Measurements from ENCODE around the gene NID2. TPM values are rescaled to one million over a fixed set of nuclear protein-coding genes. Genes with fewer than 3 reads are reported as not detected.
A peak's percentile ranks its signal among the peaks of the same experiment; 100 is the strongest.

The NID2 gene
- total and polyA plus RNA-seq, 10 donors = 0.33 to 10.8 (median 3.4) TPM

DNA sequence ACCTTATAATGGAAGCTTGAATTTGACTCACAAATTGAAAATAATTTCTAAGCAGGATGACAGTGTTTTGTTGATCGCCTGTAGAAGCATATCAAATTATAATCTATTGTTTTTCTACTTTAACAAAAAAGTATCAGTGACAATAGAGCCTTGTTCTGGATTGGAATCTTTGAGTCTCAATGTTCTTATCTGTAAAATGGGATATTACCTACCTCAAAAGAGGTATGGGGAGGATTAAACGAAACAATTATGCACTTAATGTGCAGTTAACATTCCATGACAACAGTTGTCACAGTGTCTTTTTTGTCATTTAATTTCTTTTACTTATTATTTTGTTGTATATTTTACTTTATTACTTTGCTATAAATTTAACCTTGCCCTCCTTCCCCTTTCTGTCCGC lies 78.4 kb downstream of the NID2 start:
- Histone ChIP-seq H3K9me3 (no peaks in the 10 kb centered on the region), H3K36me3 (peaks cover 0 to 44% (median 33%) of the 10 kb centered on the region in 6 donors), H3K27me3 (replicated peaks in 1 of 7) (no peaks in the 10 kb centered on the region), H3K4me1 (peaks cover 18 to 64% (median 45%) of the 10 kb centered on the region in 6 donors), H3K27ac (peak overlapping the region in 3 of 8 donors; percentile 91 to 93 (median 93)), H3K4me3 (peak overlapping the region in 7 of 8 donors; percentile 85 to 93 (median 89))
- 71 to 84% (median 77%) methylated on average over 3 of the region's 3 CpGs for WGBS, 5 donors
- no peak for DNase-seq
- TF ChIP-seq, protein P1, sequence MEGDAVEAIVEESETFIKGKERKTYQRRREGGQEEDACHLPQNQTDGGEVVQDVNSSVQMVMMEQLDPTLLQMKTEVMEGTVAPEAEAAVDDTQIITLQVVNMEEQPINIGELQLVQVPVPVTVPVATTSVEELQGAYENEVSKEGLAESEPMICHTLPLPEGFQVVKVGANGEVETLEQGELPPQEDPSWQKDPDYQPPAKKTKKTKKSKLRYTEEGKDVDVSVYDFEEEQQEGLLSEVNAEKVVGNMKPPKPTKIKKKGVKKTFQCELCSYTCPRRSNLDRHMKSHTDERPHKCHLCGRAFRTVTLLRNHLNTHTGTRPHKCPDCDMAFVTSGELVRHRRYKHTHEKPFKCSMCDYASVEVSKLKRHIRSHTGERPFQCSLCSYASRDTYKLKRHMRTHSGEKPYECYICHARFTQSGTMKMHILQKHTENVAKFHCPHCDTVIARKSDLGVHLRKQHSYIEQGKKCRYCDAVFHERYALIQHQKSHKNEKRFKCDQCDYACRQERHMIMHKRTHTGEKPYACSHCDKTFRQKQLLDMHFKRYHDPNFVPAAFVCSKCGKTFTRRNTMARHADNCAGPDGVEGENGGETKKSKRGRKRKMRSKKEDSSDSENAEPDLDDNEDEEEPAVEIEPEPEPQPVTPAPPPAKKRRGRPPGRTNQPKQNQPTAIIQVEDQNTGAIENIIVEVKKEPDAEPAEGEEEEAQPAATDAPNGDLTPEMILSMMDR (IDR thresholded peaks at IDR 0.05 in 8 of 11, conservative IDR thresholded peaks at IDR 0.05 in 3 of 11) = no peak
- no peak for TF ChIP-seq POLR2AphosphoS5 (IDR thresholded peaks at IDR 0.05)
- no peak for TF ChIP-seq POLR2A (IDR thresholded peaks at IDR 0.05)
- intact Hi-C loops (cut with DNase I; ENCODE audit: low total_unique reads) = loop anchor here (10.0 kb wide), 1 partner anchor 484 kb away; no protein-coding TSS in a partner anchor

DNA sequence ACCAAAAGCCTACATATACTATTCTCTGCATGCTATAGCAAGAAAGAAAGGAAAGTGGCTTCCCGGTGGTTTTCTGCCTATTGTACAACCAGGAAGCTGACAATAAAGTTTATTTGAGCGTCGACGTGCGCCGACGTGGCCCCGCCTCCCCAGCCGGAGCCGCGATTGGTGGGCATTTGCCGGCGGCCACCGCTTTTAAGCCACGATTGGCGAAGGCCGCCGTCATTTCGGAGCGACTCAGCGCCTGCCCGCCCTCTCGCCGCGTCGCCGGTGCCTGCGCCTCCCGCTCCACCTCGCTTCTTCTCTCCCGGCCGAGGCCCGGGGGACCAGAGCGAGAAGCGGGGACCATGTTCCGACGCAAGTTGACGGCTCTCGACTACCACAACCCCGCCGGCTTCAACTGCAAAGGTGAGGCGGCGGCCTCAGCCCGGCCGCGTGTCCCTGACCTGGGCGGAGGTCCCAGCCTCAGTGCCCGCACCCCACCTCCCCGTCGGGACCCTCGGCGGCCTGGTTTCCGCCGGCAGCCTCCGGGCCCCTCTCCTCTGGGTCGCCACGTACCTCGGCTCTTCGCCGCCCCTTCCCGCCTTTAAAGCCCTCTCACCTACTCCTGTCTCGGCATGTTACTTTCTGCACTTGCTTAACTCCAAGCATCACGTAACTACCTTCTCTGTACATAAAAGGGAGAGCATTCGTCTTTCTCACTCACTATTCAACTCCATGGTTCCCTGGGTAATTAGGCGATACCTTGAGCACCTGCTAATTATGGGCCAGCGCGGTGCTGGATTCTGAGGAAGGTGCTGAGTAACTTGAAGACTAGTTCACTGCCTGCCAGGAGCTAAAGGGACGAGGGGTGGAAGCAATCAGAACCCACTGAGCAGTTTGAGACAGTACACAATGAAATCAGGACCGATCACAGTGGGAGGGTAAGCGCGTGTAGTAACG lies 79.3 kb downstream of the NID2 start, which contains the start of gene RTRAF:
Gene RTRAF (plus strand): TSS at position 254 of the 942 bp plus-strand sequence. CDS start 94 bp downstream, at position 348.
- Histone ChIP-seq H3K4me3 (peak within 1 kb of the TSS; percentile 84 to 93 (median 89)), H3K27me3 (replicated peaks in 1 of 7) (no peaks in the 10 kb centered on the region), H3K27ac (peak within 1 kb of the TSS; percentile 69 to 94 (median 90)), H3K36me3 (peaks cover 0 to 35% (median 27%) of the 10 kb centered on the region in 6 donors), H3K4me1 (peaks cover 18 to 58% (median 45%) of the 10 kb centered on the region in 6 donors), H3K9me3 (no peaks in the 10 kb centered on the region)
- TF ChIP-seq POLR2A (IDR thresholded peaks at IDR 0.05) (peak; percentile 21 to 77 (median 47)), POLR2AphosphoS5 (IDR thresholded peaks at IDR 0.05) (peak; percentile 95 to 97 (median 97))
- TF ChIP-seq, protein P1 (IDR thresholded peaks at IDR 0.05 in 8 of 11, conservative IDR thresholded peaks at IDR 0.05 in 3 of 11) = peak in 3 of 11 experiments; percentile 17 to 40 (median 28)
- DNase-seq = peak; percentile 99
- intact Hi-C loops (cut with DNase I; ENCODE audit: low total_unique reads) = loop anchor here (10.0 kb wide), 1 partner anchor 485 kb away; no protein-coding TSS in a partner anchor
- 0 to 1% (median 0%) methylated on average over 56 to 72 of the region's 72 CpGs for WGBS, 5 donors

GRCh38 chr14:51988221-51988620 lies 80.6 kb downstream of the NID2 start:
- peaks cover 18 to 44% (median 38%) of the 10 kb centered on the region in 6 donors for H3K4me1 ChIP-seq
- no peaks in the 10 kb centered on the region for H3K27me3 ChIP-seq (replicated peaks in 1 of 7)
- peaks cover 0 to 21% (median 16%) of the 10 kb centered on the region in 6 donors for H3K36me3 ChIP-seq
- DNase-seq = no peak
- peak overlapping the region in 1 of 8 donors; percentile 91 for H3K27ac ChIP-seq
- peaks cover 0 to 11% (median 2%) of the 10 kb centered on the region in 8 donors for H3K9me3 ChIP-seq
- intact Hi-C loops (cut with DNase I; ENCODE audit: low total_unique reads) = no loop called here
- WGBS, 5 donors = 68 to 87% (median 84%) methylated on average over 1 of the region's 1 CpG
- peak overlapping the region in 2 of 8 donors; percentile 92 to 93 for H3K4me3 ChIP-seq
- TF ChIP-seq, protein P1 (IDR thresholded peaks at IDR 0.05 in 8 of 11, conservative IDR thresholded peaks at IDR 0.05 in 3 of 11) = no peak
- TF ChIP-seq POLR2AphosphoS5 (IDR thresholded peaks at IDR 0.05) (no peak), POLR2A (IDR thresholded peaks at IDR 0.05) (no peak)

Measured in spleen (tissue), 11 donors.